GM23248 (cell line): ENCODE data around the gene MAP4K3. TPM values are rescaled to one million over a fixed set of nuclear protein-coding genes. Genes with fewer than 3 reads are reported as not detected.
"Not testable (repeated sequence)": the region's sequence is repeated elsewhere in the genome, so short reads cannot be mapped to it uniquely, and the experiment has no call there.

Source experiments
- DNase-seq: peaks from one replicate; pipeline ENCODE4 v3.0.0-alpha.2; 2015
- H2AFZ ChIP-seq: fragments of 200-600 bp; sonication (generic); 2 replicates; pipeline ENCODE4 v1.6.1; 2016; ENCODE audit warnings: antibody characterized with exemption
- H3F3A ChIP-seq: fragments of 200-600 bp; sonication (generic); 2 replicates; pipeline ENCODE4 v1.6.1; 2016; ENCODE audit warnings: mild to moderate bottlenecking, antibody characterized with exemption, mixed run types; ENCODE audit not compliant: insufficient read depth
- H3K27ac ChIP-seq: fragments of 200-600 bp; sonication (generic); 2 replicates; pipeline ENCODE4 v1.5.1; 2016; ENCODE audit warnings: mild to moderate bottlenecking
- H3K27me3 ChIP-seq: fragments of 200-600 bp; sonication (generic); replicated peaks from 2 replicates; pipeline ENCODE4 v1.6.1; 2016; ENCODE audit warnings: mild to moderate bottlenecking; ENCODE audit not compliant: insufficient read depth
- H3K36me3 ChIP-seq: fragments of 200-600 bp; sonication (generic); 2 replicates; pipeline ENCODE4 v1.6.1; 2016; ENCODE audit warnings: low read depth, mild to moderate bottlenecking
- H3K4me1 ChIP-seq: fragments of 200-600 bp; sonication (generic); 2 replicates; pipeline ENCODE4 v1.6.1; 2016; ENCODE audit warnings: mild to moderate bottlenecking; ENCODE audit not compliant: insufficient read depth
- H3K4me2 ChIP-seq: fragments of 200-600 bp; sonication (generic); one replicate; pipeline ENCODE4 v1.6.1; 2016; ENCODE audit warnings: mild to moderate bottlenecking; ENCODE audit not compliant: unreplicated experiment
- H3K4me3 ChIP-seq: fragments of 200-600 bp; sonication (generic); 2 replicates; pipeline ENCODE4 v1.5.1; 2016; ENCODE audit warnings: mild to moderate bottlenecking
- H3K79me2 ChIP-seq: fragments of 200-600 bp; sonication (generic); 2 replicates; pipeline ENCODE4 v1.6.1; 2016; ENCODE audit warnings: mild to moderate bottlenecking; ENCODE audit not compliant: insufficient read depth
- H3K9ac ChIP-seq: fragments of 200-600 bp; sonication (generic); 2 replicates; pipeline ENCODE4 v1.6.1; 2016; ENCODE audit warnings: mild to moderate bottlenecking
- H3K9me2 ChIP-seq: fragments of 200-600 bp; sonication (generic); 2 replicates; pipeline ENCODE4 v1.6.1; 2016; ENCODE audit warnings: mixed run types, mild to moderate bottlenecking, moderate library complexity; ENCODE audit not compliant: insufficient read depth
- H3K9me3 ChIP-seq: fragments of 200-600 bp; sonication (generic); one replicate; pipeline ENCODE4 v1.6.1; 2017; ENCODE audit warnings: low read depth
- H4K20me1 ChIP-seq: fragments of 200-600 bp; sonication (generic); 2 replicates; pipeline ENCODE4 v1.6.0; 2016; ENCODE audit not compliant: insufficient read depth
- EZH2 ChIP-seq: fragments of 200-600 bp; sonication (generic); IDR thresholded peaks from 2 replicates; pipeline ENCODE4 v1.6.1; 2018; ENCODE audit warnings: antibody characterized with exemption, mild to moderate bottlenecking; ENCODE audit not compliant: insufficient read depth, poor library complexity, severe bottlenecking
- EZH2phosphoT487 ChIP-seq: fragments of 200-600 bp; sonication (generic); IDR thresholded peaks from 2 replicates; pipeline ENCODE4 v1.6.1; 2018; ENCODE audit warnings: antibody characterized with exemption, moderate library complexity, mild to moderate bottlenecking, low read depth; ENCODE audit not compliant: insufficient read depth
- WGBS, 2 experiments: methylation state at CpG; one replicate each; pipeline ENCODE4 v1.1.6; 2015 to 2017; ENCODE audit warnings: low lambda C conversion rate in 2 of 2, low coverage in 1 of 2; ENCODE audit errors: missing lambda C conversion rate in 2 of 2; 5-methylcytosine and 5-hydroxymethylcytosine counted together
- in situ Hi-C: fragments of 300-500 bp; cut with MboI; formaldehyde crosslinking; loops from 2 replicates; pipeline ENCODE4 v1.15.0; 2020
- polyA plus RNA-seq: library from polyadenylated mRNA; unstranded; fragments of >200 nt; fragmentation: Nextera tagmentation; extraction: Ambion mirVana; gene quantifications from 2 replicates; pipeline ENCODE4 v1.2.1, GENCODE V29; 2016
- total RNA-seq: library from RNA; depleted of rRNA; stranded (reverse); fragments of >200 nt; shearing (Covaris generic); gene quantifications from 2 replicates; pipeline ENCODE4 v1.2.3, GENCODE V29; 2014

MAP4K3 gene
- total and polyA plus RNA-seq, 2 experiments from 2014 or later = 9.9 to 32.0 TPM

DNA sequence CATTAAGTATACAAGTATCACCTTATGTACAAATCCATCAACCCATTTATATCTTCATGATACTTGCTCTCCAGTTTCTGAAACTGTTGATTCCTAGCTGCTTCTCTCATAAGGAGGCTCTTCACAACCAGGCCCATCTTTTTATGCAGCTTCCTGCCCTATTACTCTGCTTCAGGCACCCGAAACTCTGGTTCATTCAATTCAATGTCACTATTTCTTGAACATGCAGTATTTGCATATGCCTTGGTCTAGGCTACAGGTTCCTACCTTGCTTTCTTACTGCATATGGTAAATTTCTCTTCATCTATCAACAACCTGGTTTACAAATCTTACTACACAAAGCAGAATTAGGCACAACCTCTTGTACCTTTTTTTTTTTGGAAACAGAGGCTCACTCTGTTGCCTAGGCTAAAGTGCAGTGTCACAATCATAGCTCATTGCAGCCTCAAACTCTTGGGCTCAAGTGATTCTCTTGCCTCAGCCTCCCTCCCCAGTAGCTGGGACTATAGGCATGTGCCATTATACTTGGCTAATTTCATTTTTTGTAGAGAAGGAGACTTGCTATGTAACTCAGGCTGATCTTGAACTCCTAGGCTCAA is 190.6 kb downstream of the MAP4K3 start:
- Histone ChIP-seq H3K9me3 (no peaks in the 10 kb centered on the region), H3K4me2 (no peak overlapping the region), H4K20me1 (no peaks in the 10 kb centered on the region), H3K27me3 (no peaks in the 10 kb centered on the region), H3K27ac (no peak overlapping the region), H3K9me2 (no peaks in the 10 kb centered on the region), H3K79me2 (no peaks in the 10 kb centered on the region), H2AFZ (no peak overlapping the region), H3K36me3 (peaks cover 12% of the 10 kb centered on the region; the same call in 1 of the 2 replicates), H3F3A (no peaks in the 10 kb centered on the region), H3K4me1 (no peaks in the 10 kb centered on the region), H3K9ac (no peak overlapping the region), H3K4me3 (no peak overlapping the region)
- TF ChIP-seq EZH2 = no peak
- no peak for TF ChIP-seq EZH2phosphoT487
- WGBS, 2 experiments = 94 to 97% methylated on average over 1 of the region's 1 CpG
- DNase-seq = no peak
- in situ Hi-C loops = no loop called here

GRCh38 chr2:39244963-39245625 is 192.0 kb downstream of the MAP4K3 start:
- DNase-seq, H3K4me3 ChIP-seq, H3F3A ChIP-seq, H3K4me2 ChIP-seq, H3K9me3 ChIP-seq, H3K27me3 ChIP-seq, H3K9ac ChIP-seq, H3K9me2 ChIP-seq, H2AFZ ChIP-seq, H3K79me2 ChIP-seq, H3K4me1 ChIP-seq, H3K36me3 ChIP-seq, H4K20me1 ChIP-seq, H3K27ac ChIP-seq, in situ Hi-C loops: not testable (repeated sequence)
- 88 to 93% methylated on average over 28 to 31 of the region's 31 CpGs for WGBS, 2 experiments

- DNase-seq, H3K27ac ChIP-seq, H3K79me2 ChIP-seq, H3K27me3 ChIP-seq, H3F3A ChIP-seq, H3K4me3 ChIP-seq, H3K9me2 ChIP-seq, H3K4me2 ChIP-seq, H3K9me3 ChIP-seq, H3K4me1 ChIP-seq, H4K20me1 ChIP-seq, H3K9ac ChIP-seq, H2AFZ ChIP-seq, H3K36me3 ChIP-seq, in situ Hi-C loops: not testable (repeated sequence)
- 97% methylated on average over 21 to 33 of the region's 39 CpGs for WGBS, 2 experiments
These were observed 192.7 kb downstream of the MAP4K3 start for GRCh38 chr2:39244241-39244862.

- no peaks in the 10 kb centered on the region for H3K36me3 ChIP-seq
- TF ChIP-seq EZH2 (no peak), EZH2phosphoT487 (no peak)
- H4K20me1 ChIP-seq = no peaks in the 10 kb centered on the region
- no peak within 1 kb of the TSS for H3K4me3 ChIP-seq
- no peaks in the 10 kb centered on the region for H3K27me3 ChIP-seq
- H3K9me2 ChIP-seq = no peaks in the 10 kb centered on the region
- DNase-seq = no peak
- no peak within 1 kb of the TSS for H3K4me2 ChIP-seq
- no peaks in the 10 kb centered on the region for H3F3A ChIP-seq
- no peak within 1 kb of the TSS for H2AFZ ChIP-seq
- no peak within 1 kb of the TSS for H3K9ac ChIP-seq
- no peak within 1 kb of the TSS for H3K27ac ChIP-seq
- no peaks in the 10 kb centered on the region for H3K4me1 ChIP-seq
- 90 to 92% methylated on average over 54 to 58 of the region's 58 CpGs for WGBS, 2 experiments
- H3K79me2 ChIP-seq = no peaks in the 10 kb centered on the region
- H3K9me3 ChIP-seq = no peaks in the 10 kb centered on the region
- in situ Hi-C loops = no loop called here
These were observed 193.5 kb downstream of the MAP4K3 start, which contains the start of gene CDKL4 for GRCh38 chr2:39243469-39244123. Gene CDKL4 (minus strand): TSS chr2:39243970.
